ENCODE data around the gene AKAP6.

Gene AKAP6

GRCh38 chr14:32630701-32631100 is 301.6 kb downstream of the AKAP6 start:
- DNase-seq, result no peak

GRCh38 chr14:32633224-32633859 is 304.2 kb downstream of the AKAP6 start:
- no peak for DNase-seq

GRCh38 chr14:32633930-32634329 is 304.8 kb downstream of the AKAP6 start:
- DNase-seq, result no peak

DNA sequence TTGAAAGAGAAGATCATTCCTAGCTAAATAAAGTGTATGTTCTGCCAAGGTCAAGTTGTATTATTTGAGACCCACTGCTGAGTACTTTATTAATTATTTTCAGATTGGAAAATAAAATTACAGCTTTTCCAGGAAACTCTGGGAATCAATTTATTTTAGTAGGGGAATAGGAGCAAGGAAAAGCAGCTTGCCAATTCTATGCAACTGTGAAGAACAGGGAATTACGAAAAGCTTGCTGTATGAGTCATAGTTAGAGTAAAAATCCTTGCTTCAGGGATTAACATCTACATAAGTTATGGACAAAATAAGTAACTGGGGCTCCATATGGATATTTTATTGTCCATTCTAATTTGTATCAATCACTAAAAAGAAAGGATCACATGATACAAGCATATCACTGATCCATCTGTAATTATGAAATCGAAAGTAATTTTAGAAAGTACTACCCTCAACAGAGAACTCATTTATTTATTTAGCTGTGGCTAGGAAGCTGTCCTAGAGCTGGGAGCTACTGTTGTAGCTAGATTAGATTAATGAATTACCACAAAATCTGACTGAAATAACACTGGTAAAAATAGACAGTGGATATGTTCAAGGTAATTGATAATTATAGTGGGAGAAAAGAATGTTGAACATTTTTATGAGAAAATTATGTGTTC is 306.1 kb downstream of the AKAP6 start:
- DNase-seq, result no peak

DNA sequence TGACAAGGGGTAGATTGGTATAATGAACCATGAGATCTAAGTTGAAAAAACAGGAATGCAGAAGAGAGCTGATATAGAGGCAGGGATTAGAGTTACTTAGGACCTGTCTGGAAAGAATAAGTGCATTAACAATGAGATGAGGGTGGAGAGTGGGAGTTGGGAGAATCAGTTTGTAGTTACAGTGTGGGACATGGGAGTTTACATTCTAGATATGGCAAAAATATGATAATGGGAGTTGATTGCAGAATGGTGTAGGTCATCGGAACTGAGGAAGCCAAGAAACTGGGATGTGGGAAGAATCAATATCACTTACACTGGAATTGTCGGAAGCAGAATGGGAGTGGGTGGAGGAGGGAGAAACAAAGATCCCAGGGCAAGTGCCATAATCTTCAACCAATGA is 308.5 kb downstream of the AKAP6 start:
- DNase-seq, result no peak

- no peak for DNase-seq
These were observed 310.1 kb downstream of the AKAP6 start for GRCh38 chr14:32639208-32639607.

DNA sequence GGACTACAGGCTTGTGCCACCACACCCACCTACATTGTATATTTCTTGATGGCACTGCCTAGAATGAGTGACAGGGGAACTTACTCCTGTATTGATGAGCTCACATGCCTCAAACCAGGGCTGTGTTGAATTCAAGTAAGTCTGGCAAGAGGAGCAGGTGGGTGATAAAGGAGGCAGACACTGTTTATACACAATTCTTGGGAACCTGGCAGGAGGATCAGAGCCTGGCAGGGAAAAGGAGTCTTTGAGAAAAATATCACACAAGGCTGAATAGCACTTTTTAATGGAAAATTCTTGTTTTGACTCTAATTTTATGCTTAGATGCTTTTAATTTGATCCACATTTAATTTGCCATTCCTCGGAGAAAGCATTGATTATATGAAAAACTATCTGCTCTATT is 316.5 kb downstream of the AKAP6 start:
- DNase-seq, result no peak

- DNase-seq, result no peak
These were observed 319.3 kb downstream of the AKAP6 start for GRCh38 chr14:32648434-32648833.

DNA sequence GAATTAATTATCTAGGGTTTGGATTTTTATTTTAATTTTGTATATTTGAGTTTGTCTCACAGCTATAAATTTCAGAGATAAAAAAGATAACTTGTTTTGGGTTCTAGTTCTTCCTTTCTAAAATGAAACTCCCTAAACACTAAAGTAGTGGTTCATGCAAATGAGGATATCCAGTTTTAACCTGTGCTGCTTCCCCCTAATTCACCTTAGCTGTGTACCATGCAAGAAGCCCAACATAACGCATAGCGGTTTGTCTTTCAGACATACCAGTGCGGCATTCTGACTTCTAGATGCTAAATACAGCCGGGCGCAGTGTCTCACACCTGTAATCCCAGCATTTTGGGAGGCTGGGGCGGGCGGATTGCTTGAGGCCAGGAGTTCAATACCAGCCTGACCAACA is 320.9 kb downstream of the AKAP6 start:
- no peak for DNase-seq

DNA sequence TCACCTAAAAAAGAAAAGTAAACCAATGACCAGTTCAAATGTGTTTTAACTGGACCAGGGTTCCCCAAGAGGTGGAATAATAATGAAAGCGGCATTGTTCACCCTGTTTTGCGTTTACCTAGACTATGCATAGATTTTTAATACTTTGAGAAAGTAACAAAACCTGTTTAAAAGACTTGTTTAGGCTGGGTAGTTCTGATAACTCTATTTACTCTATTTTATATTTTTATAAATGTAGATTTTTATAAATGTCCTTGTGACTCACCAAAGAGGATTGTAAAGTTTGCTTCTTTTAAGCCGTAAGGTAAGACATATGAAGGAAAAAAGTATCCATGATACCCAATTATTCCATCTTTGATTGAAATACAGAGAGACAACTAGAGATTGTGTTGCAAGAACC is 321.6 kb downstream of the AKAP6 start:
- no peak for DNase-seq

GRCh38 chr14:32654106-32654505 is 325.0 kb downstream of the AKAP6 start:
- DNase-seq, result no peak

DNA sequence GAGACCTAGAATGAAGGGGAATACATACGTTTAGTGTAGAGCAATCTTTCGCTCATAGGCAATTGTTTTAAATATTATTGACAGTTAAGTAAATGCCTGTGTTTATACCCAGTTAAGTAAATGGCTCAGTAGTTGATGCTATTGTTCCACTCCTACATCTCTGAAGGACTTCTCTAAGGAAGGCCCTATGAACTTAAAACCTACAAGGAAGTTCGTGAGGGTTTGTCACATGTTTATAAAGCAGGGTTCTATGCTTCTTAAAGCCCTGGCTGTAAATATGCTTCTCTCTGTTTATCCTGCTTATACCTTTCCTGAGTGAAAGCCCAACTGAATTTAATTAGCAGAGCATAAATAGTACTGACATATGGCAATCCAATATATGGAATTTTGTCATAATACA is 327.5 kb downstream of the AKAP6 start:
- DNase-seq, result no peak

DNA sequence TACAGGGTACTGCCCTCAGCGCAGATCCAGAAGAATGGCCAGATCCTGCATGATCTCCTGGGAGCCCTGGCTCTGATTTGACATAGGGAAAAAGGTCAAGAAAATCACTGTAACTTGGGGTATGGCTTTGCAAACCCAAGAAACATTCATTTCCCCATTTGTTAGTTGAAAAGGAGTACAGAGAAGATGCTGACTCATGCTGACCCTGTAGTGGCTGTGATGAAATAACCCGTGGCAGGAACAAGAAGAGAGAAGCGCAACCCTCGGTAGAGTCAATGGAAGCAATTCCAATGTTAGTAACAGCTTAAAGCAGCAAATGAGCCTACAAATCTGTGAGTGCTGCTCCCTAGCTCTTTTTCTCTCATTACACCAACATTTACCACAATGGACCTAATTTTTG is 328.0 kb downstream of the AKAP6 start:
- DNase-seq, result peak; percentile 77 to 80

DNA sequence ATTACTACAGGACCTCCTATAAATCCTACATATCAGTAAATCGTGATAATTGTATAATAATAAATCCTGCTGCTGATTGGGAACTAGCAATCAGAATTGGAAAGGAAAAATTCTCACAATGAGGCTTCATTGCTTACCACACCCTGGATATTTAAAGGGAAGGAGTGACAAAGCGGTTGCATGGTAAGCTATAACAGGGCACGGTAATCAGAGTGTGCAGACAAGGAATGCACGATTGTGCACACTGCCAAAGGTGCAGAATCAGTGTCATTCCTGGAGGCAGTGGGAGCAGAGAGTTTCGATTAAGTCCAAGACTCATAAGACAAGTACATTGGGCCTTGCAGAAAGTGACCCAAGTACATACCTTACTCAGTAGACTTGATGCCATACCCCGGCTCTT is 332.1 kb downstream of the AKAP6 start:
- DNase-seq, result no peak

GRCh38 chr14:32662211-32662610 is 333.1 kb downstream of the AKAP6 start:
- DNase-seq, result no peak

DNA sequence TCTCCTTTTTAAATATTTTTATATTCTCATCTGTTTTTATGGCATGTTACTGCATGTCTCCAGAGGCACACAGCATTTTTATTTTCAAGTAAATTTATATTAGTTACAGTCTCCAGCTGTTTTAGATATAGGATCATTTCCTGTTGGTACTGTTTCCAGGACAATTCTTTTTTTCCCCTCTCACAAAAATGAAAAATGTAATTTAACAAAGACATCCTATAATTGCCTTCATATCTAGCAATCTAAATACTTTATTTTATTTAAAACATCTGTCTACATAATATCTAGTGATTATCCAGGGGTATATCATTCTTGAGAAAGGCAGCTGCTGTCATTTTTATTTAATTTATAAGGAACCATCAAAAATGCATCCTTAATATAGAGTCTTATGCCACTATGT is 337.2 kb downstream of the AKAP6 start:
- DNase-seq, result no peak

DNA sequence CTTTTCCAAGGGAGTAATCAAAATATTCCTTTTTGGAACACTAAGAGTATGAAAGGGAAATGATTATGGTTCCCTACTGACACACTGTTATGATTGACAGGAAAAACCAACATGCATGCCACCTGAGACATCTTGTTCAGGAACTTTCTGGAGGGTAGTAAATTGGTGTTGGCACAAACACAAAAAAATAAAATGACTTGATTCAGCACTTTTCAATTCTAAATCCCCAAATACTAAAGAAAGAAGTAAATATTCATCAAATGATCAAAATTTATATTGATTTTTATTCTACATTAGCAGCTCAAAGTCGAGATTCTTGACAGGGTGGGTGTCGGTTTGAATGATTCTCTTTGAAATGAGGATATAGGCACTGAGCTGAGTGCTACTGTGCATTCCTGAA is 338.2 kb downstream of the AKAP6 start:
- no peak for DNase-seq

- DNase-seq, result no peak
These were observed 338.7 kb downstream of the AKAP6 start for GRCh38 chr14:32667791-32668190.

GRCh38 chr14:32669391-32669790 is 340.3 kb downstream of the AKAP6 start:
- DNase-seq, result no peak

DNA sequence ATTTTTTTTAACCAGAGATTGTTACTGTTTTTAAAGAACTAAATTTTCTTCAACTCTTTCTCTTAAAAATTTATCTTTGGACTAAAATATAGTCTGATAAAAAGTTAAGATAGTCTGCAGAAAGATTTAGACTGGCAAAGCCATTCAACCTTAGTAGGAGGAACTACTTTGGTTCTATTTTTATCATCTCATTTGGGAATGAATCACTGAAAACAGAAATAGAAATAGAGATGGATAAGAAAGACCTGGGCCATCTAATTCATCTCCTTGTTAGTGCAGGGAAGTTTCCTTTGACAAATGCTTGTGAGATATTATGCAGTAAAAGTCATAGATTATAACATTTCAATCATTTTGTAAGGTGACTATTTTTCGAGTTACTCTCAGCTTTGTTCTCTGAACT is 346.3 kb downstream of the AKAP6 start:
- no peak for DNase-seq

DNA sequence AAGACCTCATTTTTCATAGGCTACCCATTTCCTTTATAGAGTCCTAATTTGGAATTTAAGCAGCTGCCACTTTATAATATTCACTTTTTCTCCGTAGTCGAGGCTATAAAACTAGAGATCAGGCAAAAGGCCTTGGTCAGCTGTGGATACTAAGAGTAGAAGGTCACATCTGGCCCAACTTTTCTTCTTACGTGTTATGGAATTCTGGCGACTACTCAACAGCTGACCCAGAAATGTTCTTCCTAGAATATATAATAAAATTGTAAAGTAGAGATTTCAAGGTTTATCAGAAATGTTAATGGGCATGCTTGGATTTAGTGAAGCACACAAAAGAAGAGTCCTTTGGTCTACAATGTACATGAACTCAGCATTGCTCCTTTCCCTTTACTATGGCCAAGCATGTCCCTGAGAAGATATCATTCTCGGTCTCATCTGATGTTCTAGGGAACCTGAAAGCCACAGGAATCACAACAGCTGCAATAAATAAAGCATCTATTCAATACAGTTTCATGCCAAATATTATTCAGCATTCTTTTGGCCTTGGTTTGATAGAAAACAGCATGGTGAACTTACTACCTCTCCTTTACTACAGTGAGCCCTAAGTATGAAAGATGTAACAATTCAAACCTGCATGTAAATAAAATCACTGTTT is 348.2 kb downstream of the AKAP6 start:
- no peak for DNase-seq

GRCh38 chr14:32678088-32678487 is 349.0 kb downstream of the AKAP6 start:
- DNase-seq, result no peak

DNA sequence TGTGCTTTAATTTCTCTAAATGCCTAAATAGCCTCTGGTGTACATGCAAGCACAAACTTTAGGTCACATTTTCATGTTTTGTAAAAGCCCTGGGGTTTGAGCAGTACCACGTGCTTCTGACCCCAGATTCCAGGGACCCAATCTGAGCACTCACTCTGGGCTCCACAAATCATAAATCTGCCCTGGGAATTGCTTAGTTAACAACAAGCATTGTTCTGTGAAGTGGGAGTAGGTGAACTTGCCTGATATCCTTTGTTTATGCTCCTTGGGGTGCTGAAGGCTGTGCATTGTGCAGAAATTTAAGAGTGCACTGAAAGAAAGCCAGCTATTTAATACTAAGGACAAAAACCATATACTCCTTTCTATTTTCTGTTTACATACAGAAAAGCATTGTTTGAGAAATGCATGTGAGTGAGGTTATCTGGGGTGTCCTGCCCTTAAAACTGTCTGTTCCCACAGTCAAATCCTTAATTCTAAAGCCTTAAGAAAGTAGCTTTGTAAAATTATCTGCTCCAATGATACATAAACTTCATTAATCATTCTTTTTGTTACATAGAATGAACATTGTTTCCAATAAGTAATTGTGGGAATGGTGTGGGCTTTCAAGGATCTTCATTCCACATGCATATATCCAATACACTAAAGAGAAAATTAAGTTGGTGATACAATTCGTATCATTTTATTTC is 351.0 kb downstream of the AKAP6 start:
- DNase-seq, result no peak

GRCh38 chr14:32681598-32681997 is 352.5 kb downstream of the AKAP6 start:
- no peak for DNase-seq
